GM18499 (cell line): ENCODE results near the gene BLACAT1.
"Not testable (repeated sequence)": the region's sequence is repeated elsewhere in the genome, so short reads cannot be mapped to it uniquely, and the experiment has no call there.

Experiments used
- ATAC-seq: cut with Tn5 transposase; IDR thresholded peaks from one replicate; pipeline ENCODE4 v1.9.1; 2021; ENCODE audit warnings: moderate number of reproducible peaks; ENCODE audit not compliant: insufficient read depth, unreplicated experiment

The BLACAT1 gene

DNA sequence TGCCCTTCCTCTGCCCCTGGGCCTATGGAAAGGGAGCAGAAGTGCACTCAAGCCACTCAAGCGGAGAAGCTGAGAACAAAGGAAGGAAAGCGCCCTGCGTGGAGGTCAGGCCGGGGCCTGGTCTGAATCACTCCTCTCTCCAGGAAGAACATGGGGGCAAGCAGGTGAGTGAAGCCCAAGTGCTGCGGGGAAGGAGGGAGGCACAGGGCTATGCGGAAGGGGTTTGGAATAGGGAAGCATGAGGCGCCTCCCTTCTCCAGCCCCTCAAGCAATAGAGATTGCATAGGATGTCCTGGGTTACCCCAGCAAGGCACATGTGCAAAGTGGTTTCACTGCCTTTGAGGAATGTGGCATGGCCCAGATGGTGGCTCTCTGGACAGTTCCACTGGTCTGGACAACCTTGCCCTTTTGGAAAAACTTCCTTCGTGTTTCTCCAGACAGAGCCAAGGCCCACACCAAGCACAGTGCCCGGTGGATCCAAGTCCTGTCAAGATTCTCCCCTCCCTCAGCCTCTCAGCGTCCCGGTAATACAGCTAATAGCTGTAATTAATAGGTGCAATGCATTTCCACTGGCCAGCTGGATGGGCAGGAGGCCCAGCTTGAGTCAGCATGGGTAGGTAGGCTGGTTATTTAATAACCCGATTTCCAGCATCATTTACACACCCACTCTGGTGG lies 13.7 kb downstream of the BLACAT1 start:
- no peak for ATAC-seq

DNA sequence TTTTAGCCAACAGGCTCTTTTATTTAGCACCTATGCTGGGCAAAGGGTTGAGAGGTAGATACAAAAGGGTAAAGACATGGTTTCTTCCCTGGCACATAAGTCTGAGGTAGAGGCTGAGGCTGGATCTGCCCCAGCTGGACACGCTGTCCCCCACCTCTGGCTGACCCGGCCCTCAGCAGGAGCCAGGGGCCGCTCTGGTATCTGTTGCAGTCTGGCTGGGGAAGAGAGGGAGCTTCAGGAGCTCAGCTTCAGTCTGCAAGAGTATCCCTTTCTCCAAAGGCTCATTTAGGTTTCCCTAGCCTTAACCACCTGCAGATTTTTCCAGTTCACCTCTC lies 14.2 kb downstream of the BLACAT1 start:
- ATAC-seq: no peak

DNA sequence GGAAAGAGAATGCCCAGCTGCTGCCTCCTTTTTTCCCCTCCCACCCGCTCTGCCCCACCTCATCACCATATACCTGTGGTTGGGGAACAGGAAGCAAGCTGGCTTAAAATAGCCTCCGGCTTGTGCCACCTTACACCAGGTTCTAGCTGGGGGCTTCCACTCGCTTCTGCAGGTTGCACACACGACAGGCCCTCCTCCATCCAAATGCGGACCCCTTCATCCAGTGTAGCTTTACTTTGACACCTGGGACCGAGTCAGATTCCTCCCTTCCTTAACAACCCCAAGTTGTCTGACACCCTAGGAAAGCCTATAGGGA lies 14.6 kb downstream of the BLACAT1 start:
- no peak for ATAC-seq

- ATAC-seq: no peak
These were observed 15.1 kb downstream of the BLACAT1 start for GRCh38 chr1:205440476-205441317.

GRCh38 chr1:205440121-205440475 lies 15.7 kb downstream of the BLACAT1 start:
- no peak for ATAC-seq

DNA sequence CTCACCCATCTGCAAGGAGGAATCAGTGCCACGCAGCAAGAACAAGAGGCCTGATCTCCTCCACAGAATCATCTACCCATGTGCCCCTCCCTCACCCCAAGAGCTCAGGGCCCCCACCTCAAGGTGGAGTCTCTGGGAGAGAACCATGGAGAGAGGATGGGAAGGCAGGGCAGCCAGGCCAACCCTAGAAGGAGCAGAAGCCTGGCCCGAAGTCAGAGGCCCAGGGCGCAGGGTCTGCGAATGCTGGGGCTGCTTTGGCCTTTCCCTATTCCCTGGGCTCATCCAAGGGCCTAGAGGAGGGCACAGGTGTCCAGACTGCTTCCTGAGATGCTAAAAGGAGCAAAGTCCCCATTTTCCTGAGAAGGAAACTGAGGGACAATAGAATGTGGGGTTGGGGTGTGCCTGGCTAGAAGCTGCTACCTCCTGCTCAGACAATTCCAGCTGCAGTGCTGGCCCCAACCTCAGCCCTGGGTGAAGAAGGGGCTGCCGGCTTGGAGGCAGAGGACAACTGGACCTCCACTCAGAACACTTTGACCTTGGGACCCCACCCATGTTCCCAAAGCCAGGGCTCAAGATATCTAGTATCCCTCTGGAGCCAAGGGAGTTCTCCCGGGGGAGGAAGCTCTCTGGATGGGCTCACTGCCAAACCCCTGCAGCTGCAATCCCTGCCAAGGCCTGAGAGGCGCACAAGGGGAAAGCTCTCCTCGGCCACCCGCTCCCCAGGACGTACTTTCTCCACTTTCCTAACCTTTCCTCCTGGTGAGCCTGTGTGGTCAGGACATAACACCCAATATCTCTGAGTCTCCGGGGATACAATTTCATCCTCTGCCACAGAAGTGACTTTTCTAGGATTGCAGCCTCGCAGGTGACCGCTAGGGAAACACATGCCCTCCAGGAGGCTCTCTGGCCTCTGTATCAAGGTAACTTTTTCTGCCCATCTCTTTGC lies 17.4 kb downstream of the BLACAT1 start:
- ATAC-seq: no peak

DNA sequence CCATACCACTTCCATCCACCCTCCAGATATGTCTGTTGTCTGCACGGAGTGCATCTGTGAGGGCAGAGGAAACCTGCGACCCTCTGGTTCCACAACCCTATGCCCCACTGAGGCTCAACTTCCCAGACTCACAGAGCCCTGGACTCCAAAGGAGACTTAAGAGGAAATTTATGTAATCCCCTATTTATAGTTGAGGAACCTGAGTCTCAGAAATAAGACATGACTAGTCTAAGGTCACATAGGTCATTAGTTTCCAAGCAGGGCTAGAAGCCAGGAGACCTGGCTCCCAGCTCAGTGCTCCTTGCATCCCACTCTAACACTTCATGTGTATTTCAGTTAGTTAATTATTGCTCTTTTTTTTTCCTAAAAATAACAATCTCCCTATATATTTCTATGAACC lies 18.3 kb downstream of the BLACAT1 start:
- no peak for ATAC-seq

DNA sequence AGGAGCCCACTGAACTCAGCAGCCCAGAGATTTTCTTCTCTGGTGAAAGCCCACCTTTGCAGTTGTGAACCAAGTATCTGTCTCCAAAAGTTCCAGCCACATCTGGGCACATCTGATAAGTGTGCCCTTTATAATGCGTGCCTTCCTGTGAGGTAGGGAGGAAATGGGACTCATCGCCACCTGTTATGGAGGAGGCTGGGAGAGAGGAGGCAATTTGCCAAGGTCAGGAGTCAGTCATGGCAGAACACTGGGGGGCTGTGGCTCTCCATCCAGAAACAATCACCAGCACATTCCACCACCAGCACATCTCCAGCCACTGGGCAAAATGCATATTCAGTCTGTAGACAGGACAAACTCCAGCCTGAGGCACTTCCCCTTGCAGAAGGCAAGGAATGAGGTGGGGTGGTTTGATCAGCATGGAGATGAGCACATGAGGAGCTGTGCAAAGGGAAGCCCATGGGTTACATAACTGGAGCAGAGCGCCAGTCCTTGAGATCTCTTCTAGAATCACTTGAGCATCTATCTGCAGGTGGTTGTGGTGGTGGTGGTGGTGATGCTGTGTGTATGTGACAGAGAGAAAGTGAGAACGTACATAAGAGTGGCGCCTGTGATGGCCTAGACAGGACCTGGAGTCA lies 19.0 kb downstream of the BLACAT1 start:
- ATAC-seq: no peak

GRCh38 chr1:205435578-205436573 lies 20.0 kb downstream of the BLACAT1 start:
- ATAC-seq: no peak

GRCh38 chr1:205434738-205435137 lies 21.1 kb downstream of the BLACAT1 start:
- no peak for ATAC-seq

- ATAC-seq: not testable (repeated sequence)
These were observed 23.2 kb downstream of the BLACAT1 start for GRCh38 chr1:205432692-205433091.

DNA sequence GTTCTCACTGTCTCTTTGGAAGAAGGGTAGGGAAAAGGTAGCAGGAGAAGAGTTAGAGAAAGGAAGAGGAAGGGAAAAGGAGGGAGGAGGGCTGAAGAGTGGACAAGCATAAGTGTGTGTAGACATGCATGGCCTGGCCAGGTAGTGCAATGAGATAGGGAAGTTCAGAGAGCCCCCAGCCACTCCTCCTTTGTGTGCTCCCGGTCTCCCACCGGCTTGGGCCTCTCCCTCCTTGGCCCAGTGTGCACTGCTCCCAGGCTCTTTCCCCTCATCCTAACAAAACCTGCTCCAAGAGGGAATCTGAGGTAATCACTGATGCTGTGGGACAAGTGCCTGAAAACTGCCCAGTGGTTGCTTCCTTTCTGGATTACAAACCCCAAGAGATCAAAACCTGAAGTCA lies 23.7 kb downstream of the BLACAT1 start:
- no peak for ATAC-seq

- ATAC-seq: no peak
These were observed 25.0 kb downstream of the BLACAT1 start for GRCh38 chr1:205430696-205431305.

DNA sequence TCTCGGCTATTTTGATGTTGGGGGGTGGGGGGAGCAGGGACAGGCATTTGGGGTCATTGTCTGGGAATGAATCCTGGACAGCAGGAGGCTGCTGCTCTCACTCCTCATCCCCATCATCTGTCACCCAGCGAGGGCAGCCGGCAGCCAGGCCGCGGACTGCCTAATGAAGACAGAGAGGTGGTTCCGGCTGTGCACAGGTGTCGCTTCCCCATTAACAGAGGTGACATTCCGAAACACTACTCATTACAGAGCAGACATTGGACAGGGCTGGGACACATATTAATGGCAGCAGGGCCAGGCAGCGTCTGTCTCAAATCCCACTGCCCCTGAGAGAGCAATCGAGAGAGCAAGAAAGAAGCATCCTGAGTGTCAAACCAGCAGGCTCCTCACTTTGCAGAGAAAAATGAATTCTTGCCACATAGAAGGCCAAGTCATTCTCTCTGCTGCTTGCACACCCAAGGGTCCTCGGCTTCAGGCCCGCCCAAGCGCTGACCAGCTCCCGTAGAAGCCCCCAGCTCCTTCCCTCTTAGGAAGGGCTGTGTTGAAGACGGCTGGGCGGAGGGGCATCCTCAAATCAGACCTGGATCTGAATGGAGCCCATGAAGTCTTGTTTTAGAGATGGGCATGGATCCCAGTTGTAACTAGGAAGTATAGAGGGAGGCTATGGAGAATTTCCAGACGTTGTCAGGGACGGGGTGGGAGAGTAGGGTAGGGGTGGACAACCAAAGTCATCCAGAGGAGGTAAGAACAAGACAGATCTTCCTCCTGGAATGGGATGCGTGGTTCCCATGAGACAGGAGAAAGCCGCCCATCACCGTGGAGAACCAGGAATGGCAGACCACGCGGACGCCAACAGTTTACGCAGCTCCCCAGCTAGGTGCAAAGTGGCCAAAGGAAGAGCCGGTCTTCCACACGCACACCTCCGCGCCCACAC lies 25.8 kb downstream of the BLACAT1 start:
- no peak for ATAC-seq

- ATAC-seq: no peak
These were observed 30.8 kb downstream of the BLACAT1 start for GRCh38 chr1:205424901-205425600.

DNA sequence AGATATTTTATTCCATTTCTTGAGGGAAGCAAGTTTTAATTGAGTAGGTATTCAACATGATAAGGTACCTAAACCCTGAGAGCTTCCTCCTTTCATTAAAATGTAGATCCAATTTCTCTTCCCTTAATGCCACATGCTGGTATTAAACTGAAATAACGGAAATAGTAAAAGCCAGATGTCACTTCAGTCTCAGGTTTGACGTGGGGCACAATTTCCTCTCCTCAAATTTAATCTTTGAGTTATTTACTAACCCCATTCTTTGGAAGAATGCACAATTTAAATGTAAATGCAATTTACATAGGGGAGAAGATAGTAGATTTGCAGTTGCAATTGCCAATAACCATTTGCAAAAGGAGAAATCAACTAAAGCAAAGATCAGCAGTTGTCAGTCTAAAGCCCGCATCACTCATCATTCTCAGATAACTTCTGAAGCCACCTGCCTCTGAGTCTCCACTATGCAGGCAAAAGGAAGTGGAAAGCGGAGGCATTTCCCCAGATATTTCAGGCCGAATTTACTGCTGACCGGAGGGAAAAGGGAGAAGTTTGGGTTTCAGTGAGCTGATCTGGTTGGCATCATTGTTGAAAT lies 31.9 kb downstream of the BLACAT1 start:
- ATAC-seq: no peak
